Right lobe of liver (tissue), 4 donors: Measurements from ENCODE around the gene TMEM100.

Source experiments
- CTCF ChIP-seq, 4 donors: fragments of 200-600 bp in 3 of 4; fragments of 450-650 bp in 1 of 4; IDR thresholded peaks; one replicate each; pipeline versions ENCODE4 v1.5.1 to v1.8.0; 2016 to 2022; ENCODE audit warnings: antibody characterized with exemption in 4 of 4, mild to moderate bottlenecking in 2 of 4
- POLR2A ChIP-seq: fragments of 450-650 bp; IDR thresholded peaks from one replicate; pipeline ENCODE4 v1.6.1; 2017; ENCODE audit warnings: antibody characterized with exemption, mild to moderate bottlenecking
- donor health status: DM: no; HTN: no; CAD: no.
- donor health status: DM: no; HTN: no; CAD: no.
- donor health status: DM: no; HTN: yes; CAD: no.

DNA sequence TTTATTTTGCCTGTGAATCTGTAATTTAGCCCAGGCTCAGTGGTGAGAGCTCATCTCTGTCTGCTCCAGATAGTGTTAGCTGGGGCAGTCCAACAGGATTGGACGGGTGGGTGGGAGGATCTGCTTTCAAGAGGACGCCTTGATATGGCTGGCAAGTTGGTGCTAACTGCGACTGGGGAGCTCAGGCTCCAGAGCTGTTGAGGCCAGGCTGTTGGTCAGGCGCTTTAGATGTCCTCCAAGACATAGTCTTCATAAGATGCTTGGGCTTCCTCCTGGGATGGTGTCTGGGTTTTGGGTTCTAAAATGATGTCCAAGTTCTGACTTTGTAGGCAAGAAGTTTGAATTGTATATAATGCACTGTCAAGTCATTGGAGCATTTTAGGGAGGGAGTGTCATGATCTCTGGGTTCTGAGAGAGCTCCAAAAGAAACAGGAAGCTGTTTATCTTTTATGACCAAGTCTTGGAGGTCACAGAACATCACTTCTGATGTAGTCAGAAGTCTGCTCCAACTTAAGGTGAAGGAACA is 15.4 kb upstream of the TMEM100 start:
- TF ChIP-seq POLR2A: no peak
- TF ChIP-seq CTCF (IDR thresholded peaks at IDR 0.05): no peak
